ENCODE results near the gene KLRD1.
"Not testable (repeated sequence)": the region's sequence is repeated elsewhere in the genome, so short reads cannot be mapped to it uniquely, and the experiment has no call there.

The KLRD1 gene

GRCh38 chr12:10340946-10341345, 33.3 kb downstream of the KLRD1 start:
- not testable (repeated sequence) for DNase-seq (ENCODE audit: low spot score); H2BK15ac ChIP-seq (ENCODE audit: low read length); H3K14ac ChIP-seq (ENCODE audit: low read length); H2AK5ac ChIP-seq (ENCODE audit: low read depth, low read length); H3K9me3 ChIP-seq (replicated peaks in 1 of 2; ENCODE audit: control insufficient read depth in 2 of 2, insufficient read depth in 1 of 2, low read depth in 1 of 2, low read length in 2 of 2); H2BK5ac ChIP-seq (ENCODE audit: low read length); H4K8ac ChIP-seq (ENCODE audit: low read depth, low read length); H3K4ac ChIP-seq (ENCODE audit: low read length); H2BK120ac ChIP-seq (ENCODE audit: low read depth, low read length); H3K4me3 ChIP-seq (ENCODE audit: low read length in 2 of 2); H4K91ac ChIP-seq (ENCODE audit: low read depth, low read length, poor library complexity); H2AFZ ChIP-seq (ENCODE audit: low read length); H3K9ac ChIP-seq (ENCODE audit: low read depth, low read length, poor library complexity); H3K27me3 ChIP-seq (ENCODE audit: control insufficient read depth in 3 of 3, insufficient read depth in 3 of 3, low read depth in 1 of 3, low read length in 3 of 3); H3K36me3 ChIP-seq (replicated peaks in 1 of 2; ENCODE audit: control insufficient read depth in 2 of 2, insufficient read depth in 2 of 2, low read length in 2 of 2); H3K4me2 ChIP-seq (ENCODE audit: insufficient read depth, low read length, poor library complexity, severe bottlenecking); H2BK12ac ChIP-seq (ENCODE audit: low read length); H3K18ac ChIP-seq (ENCODE audit: low read length); H3K79me1 ChIP-seq (ENCODE audit: low read depth, low read length); H3K4me1 ChIP-seq (ENCODE audit: control insufficient read depth in 2 of 2, insufficient read depth in 1 of 2, low read depth in 1 of 2, low read length in 2 of 2); H3K27ac ChIP-seq (replicated peaks; ENCODE audit: low read length); H3K23ac ChIP-seq (ENCODE audit: low read depth, low read length, poor library complexity)
- WGBS, 2 donors (ENCODE audit: extremely low coverage in 2 of 2, insufficient read length in 2 of 2, insufficient replicate concordance in 1 of 2): no CpG with 5 or more reads among the region's 2 CpGs

GRCh38 chr12:10341892-10342509, 34.3 kb downstream of the KLRD1 start:
- H3K27ac ChIP-seq (replicated peaks; ENCODE audit: low read length): no peak overlapping the region
- H4K91ac ChIP-seq (ENCODE audit: low read depth, low read length, poor library complexity): no peak overlapping the region
- H2BK5ac ChIP-seq (ENCODE audit: low read length): no peak overlapping the region
- no peak overlapping the region for H3K4me3 ChIP-seq (ENCODE audit: low read length in 2 of 2)
- no peak overlapping the region for H3K18ac ChIP-seq (ENCODE audit: low read length)
- no peak overlapping the region for H2BK12ac ChIP-seq (ENCODE audit: low read length)
- DNase-seq (ENCODE audit: low spot score): no peak
- no peaks in the 10 kb centered on the region for H3K36me3 ChIP-seq (replicated peaks in 1 of 2; ENCODE audit: control insufficient read depth in 2 of 2, insufficient read depth in 2 of 2, low read length in 2 of 2)
- H4K8ac ChIP-seq (ENCODE audit: low read depth, low read length): no peak overlapping the region
- WGBS, 2 donors (ENCODE audit: extremely low coverage in 2 of 2, insufficient read length in 2 of 2, insufficient replicate concordance in 1 of 2): no CpG with 5 or more reads among the region's 1 CpG
- no peak overlapping the region for H3K4me2 ChIP-seq (ENCODE audit: insufficient read depth, low read length, poor library complexity, severe bottlenecking)
- H3K9me3 ChIP-seq (replicated peaks in 1 of 2; ENCODE audit: control insufficient read depth in 2 of 2, insufficient read depth in 1 of 2, low read depth in 1 of 2, low read length in 2 of 2): no peaks in the 10 kb centered on the region
- H3K4ac ChIP-seq (ENCODE audit: low read length): no peak overlapping the region
- no peak overlapping the region for H3K23ac ChIP-seq (ENCODE audit: low read depth, low read length, poor library complexity)
- H2BK15ac ChIP-seq (ENCODE audit: low read length): no peak overlapping the region
- no peaks in the 10 kb centered on the region for H3K79me1 ChIP-seq (ENCODE audit: low read depth, low read length)
- no peak overlapping the region for H2AK5ac ChIP-seq (ENCODE audit: low read depth, low read length)
- H2AFZ ChIP-seq (ENCODE audit: low read length): no peak overlapping the region
- no peak overlapping the region for H3K14ac ChIP-seq (ENCODE audit: low read length)
- H3K27me3 ChIP-seq (ENCODE audit: control insufficient read depth in 3 of 3, insufficient read depth in 3 of 3, low read depth in 1 of 3, low read length in 3 of 3): no peaks in the 10 kb centered on the region
- no peak overlapping the region for H3K9ac ChIP-seq (ENCODE audit: low read depth, low read length, poor library complexity)
- H2BK120ac ChIP-seq (ENCODE audit: low read depth, low read length): no peak overlapping the region
- H3K4me1 ChIP-seq (ENCODE audit: control insufficient read depth in 2 of 2, insufficient read depth in 1 of 2, low read depth in 1 of 2, low read length in 2 of 2): no peaks in the 10 kb centered on the region

- not testable (repeated sequence) for H3K23ac ChIP-seq (ENCODE audit: low read depth, low read length, poor library complexity); H4K91ac ChIP-seq (ENCODE audit: low read depth, low read length, poor library complexity); H3K36me3 ChIP-seq (replicated peaks in 1 of 2; ENCODE audit: control insufficient read depth in 2 of 2, insufficient read depth in 2 of 2, low read length in 2 of 2); H3K4me2 ChIP-seq (ENCODE audit: insufficient read depth, low read length, poor library complexity, severe bottlenecking); H2BK12ac ChIP-seq (ENCODE audit: low read length); H2BK120ac ChIP-seq (ENCODE audit: low read depth, low read length); H2AFZ ChIP-seq (ENCODE audit: low read length); H3K18ac ChIP-seq (ENCODE audit: low read length); H3K27ac ChIP-seq (replicated peaks; ENCODE audit: low read length); H3K9ac ChIP-seq (ENCODE audit: low read depth, low read length, poor library complexity); H3K4ac ChIP-seq (ENCODE audit: low read length); H2BK5ac ChIP-seq (ENCODE audit: low read length); H3K9me3 ChIP-seq (replicated peaks in 1 of 2; ENCODE audit: control insufficient read depth in 2 of 2, insufficient read depth in 1 of 2, low read depth in 1 of 2, low read length in 2 of 2); H3K14ac ChIP-seq (ENCODE audit: low read length); H3K4me3 ChIP-seq (ENCODE audit: low read length in 2 of 2); H3K27me3 ChIP-seq (ENCODE audit: control insufficient read depth in 3 of 3, insufficient read depth in 3 of 3, low read depth in 1 of 3, low read length in 3 of 3); DNase-seq (ENCODE audit: low spot score); H3K4me1 ChIP-seq (ENCODE audit: control insufficient read depth in 2 of 2, insufficient read depth in 1 of 2, low read depth in 1 of 2, low read length in 2 of 2); H2BK15ac ChIP-seq (ENCODE audit: low read length); H3K79me1 ChIP-seq (ENCODE audit: low read depth, low read length); H4K8ac ChIP-seq (ENCODE audit: low read depth, low read length); H2AK5ac ChIP-seq (ENCODE audit: low read depth, low read length)
- WGBS, 2 donors (ENCODE audit: extremely low coverage in 2 of 2, insufficient read length in 2 of 2, insufficient replicate concordance in 1 of 2): no CpG with 5 or more reads among the region's 3 CpGs
These were observed 43.8 kb downstream of the KLRD1 start for GRCh38 chr12:10351457-10351856.

GRCh38 chr12:10354071-10354470, 46.4 kb downstream of the KLRD1 start:
- no peak overlapping the region for H3K4ac ChIP-seq (ENCODE audit: low read length)
- no peak overlapping the region for H3K4me2 ChIP-seq (ENCODE audit: insufficient read depth, low read length, poor library complexity, severe bottlenecking)
- H2BK120ac ChIP-seq (ENCODE audit: low read depth, low read length): no peak overlapping the region
- H3K9me3 ChIP-seq (replicated peaks in 1 of 2; ENCODE audit: control insufficient read depth in 2 of 2, insufficient read depth in 1 of 2, low read depth in 1 of 2, low read length in 2 of 2): no peaks in the 10 kb centered on the region
- H3K4me1 ChIP-seq (ENCODE audit: control insufficient read depth in 2 of 2, insufficient read depth in 1 of 2, low read depth in 1 of 2, low read length in 2 of 2): peaks cover 0 to 3% of the 10 kb centered on the region in 2 donors
- H3K14ac ChIP-seq (ENCODE audit: low read length): no peak overlapping the region
- H3K4me3 ChIP-seq (ENCODE audit: low read length in 2 of 2): no peak overlapping the region
- H3K18ac ChIP-seq (ENCODE audit: low read length): no peak overlapping the region
- H2AK5ac ChIP-seq (ENCODE audit: low read depth, low read length): no peak overlapping the region
- no CpG with 5 or more reads among the region's 4 CpGs for WGBS, 2 donors (ENCODE audit: extremely low coverage in 2 of 2, insufficient read length in 2 of 2, insufficient replicate concordance in 1 of 2)
- no peak overlapping the region for H2BK12ac ChIP-seq (ENCODE audit: low read length)
- H3K27ac ChIP-seq (replicated peaks; ENCODE audit: low read length): no peak overlapping the region
- no peak overlapping the region for H4K91ac ChIP-seq (ENCODE audit: low read depth, low read length, poor library complexity)
- H2BK5ac ChIP-seq (ENCODE audit: low read length): no peak overlapping the region
- no peaks in the 10 kb centered on the region for H3K27me3 ChIP-seq (ENCODE audit: control insufficient read depth in 3 of 3, insufficient read depth in 3 of 3, low read depth in 1 of 3, low read length in 3 of 3)
- no peak overlapping the region for H4K8ac ChIP-seq (ENCODE audit: low read depth, low read length)
- no peak overlapping the region for H3K9ac ChIP-seq (ENCODE audit: low read depth, low read length, poor library complexity)
- H2BK15ac ChIP-seq (ENCODE audit: low read length): no peak overlapping the region
- DNase-seq (ENCODE audit: low spot score): no peak
- peak overlapping the region; percentile 29 for H2AFZ ChIP-seq (ENCODE audit: low read length)
- no peaks in the 10 kb centered on the region for H3K79me1 ChIP-seq (ENCODE audit: low read depth, low read length)
- H3K23ac ChIP-seq (ENCODE audit: low read depth, low read length, poor library complexity): no peak overlapping the region
- H3K36me3 ChIP-seq (replicated peaks in 1 of 2; ENCODE audit: control insufficient read depth in 2 of 2, insufficient read depth in 2 of 2, low read length in 2 of 2): no peaks in the 10 kb centered on the region
